ES-I3 (cell line): ENCODE measurements around the gene RALGAPA2.
"Not testable (repeated sequence)": the region's sequence is repeated elsewhere in the genome, so short reads cannot be mapped to it uniquely, and the experiment has no call there.

Source experiments
- H3K36me3 ChIP-seq: 2 replicates; pipeline ENCODE4 v1.6.1; 2013; ENCODE audit warnings: mild to moderate bottlenecking, low read length, control low read depth, moderate library complexity; ENCODE audit not compliant: insufficient read depth
- H3K4me1 ChIP-seq: 2 replicates; pipeline ENCODE4 v1.6.1; 2013; ENCODE audit warnings: mild to moderate bottlenecking, control low read depth, low read length; ENCODE audit not compliant: insufficient read depth
- H3K9ac ChIP-seq: 2 replicates; pipeline ENCODE4 v1.6.1; 2013; ENCODE audit warnings: low read depth, mild to moderate bottlenecking, low read length, moderate library complexity
- H3K9me3 ChIP-seq: 2 replicates; pipeline ENCODE4 v1.6.1; 2013; ENCODE audit warnings: mild to moderate bottlenecking, low read length, moderate library complexity; ENCODE audit not compliant: control insufficient read depth, insufficient read depth

Gene RALGAPA2

GRCh38 chr20:20355503-20355902 lies 356.9 kb downstream of the RALGAPA2 start:
- not testable (repeated sequence) for H3K36me3 ChIP-seq, H3K9ac ChIP-seq, H3K4me1 ChIP-seq, H3K9me3 ChIP-seq

DNA sequence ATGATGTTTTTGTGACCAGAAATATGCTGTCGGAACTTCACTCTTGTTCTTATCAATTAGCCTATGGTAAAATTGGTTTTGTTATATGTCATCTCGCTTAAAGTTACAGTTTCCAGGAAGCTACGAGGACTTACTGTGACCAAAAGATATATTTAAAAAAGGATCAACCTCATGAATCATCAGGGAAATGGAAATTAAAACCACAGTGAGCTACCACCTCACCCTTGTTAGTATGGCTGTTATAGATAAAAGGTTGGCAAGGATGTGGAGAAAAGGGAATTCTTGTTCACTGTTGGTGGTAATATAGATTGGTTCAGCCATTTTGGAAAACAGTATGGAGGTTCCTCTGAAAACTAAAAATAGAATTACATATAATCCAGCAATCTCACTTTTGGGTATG lies 358.9 kb downstream of the RALGAPA2 start:
- no peak overlapping the region for H3K9ac ChIP-seq
- H3K36me3 ChIP-seq, result no peaks in the 10 kb centered on the region
- no peaks in the 10 kb centered on the region for H3K4me1 ChIP-seq
- no peaks in the 10 kb centered on the region; the same call in 1 of the 2 replicates for H3K9me3 ChIP-seq

- H3K4me1 ChIP-seq, result no peaks in the 10 kb centered on the region
- H3K9me3 ChIP-seq, result no peaks in the 10 kb centered on the region
- no peaks in the 10 kb centered on the region for H3K36me3 ChIP-seq
- no peak overlapping the region for H3K9ac ChIP-seq
Measured at GRCh38 chr20:20344476-20344875, 368.0 kb downstream of the RALGAPA2 start.

- Histone ChIP-seq H3K36me3 (no peaks in the 10 kb centered on the region), H3K9me3 (no peaks in the 10 kb centered on the region), H3K4me1 (no peaks in the 10 kb centered on the region), H3K9ac (no peak overlapping the region)
Measured at GRCh38 chr20:20343932-20344331, 368.5 kb downstream of the RALGAPA2 start.
